KOPT-K1 (cell line): ENCODE data around the gene HCN2.

Experiments used
- H3K27ac ChIP-seq: fragments of 200-600 bp; sonication (generic); 2 replicates; pipeline ENCODE4 v1.5.1; 2016; ENCODE audit warnings: antibody characterized with exemption, mild to moderate bottlenecking, low read depth, low read length; ENCODE audit not compliant: poor library complexity, severe bottlenecking
- H3K36me3 ChIP-seq: fragments of 200-600 bp; sonication (generic); 2 replicates; pipeline ENCODE4 v1.5.1; 2017; ENCODE audit warnings: antibody characterized with exemption, mild to moderate bottlenecking, low read length, moderate library complexity; ENCODE audit not compliant: insufficient read depth
- H3K9me3 ChIP-seq: fragments of 200-600 bp; sonication (generic); 2 replicates; pipeline ENCODE4 v1.5.1; 2017; ENCODE audit warnings: antibody characterized with exemption, low read length, mild to moderate bottlenecking; ENCODE audit not compliant: insufficient read depth, poor library complexity, severe bottlenecking

HCN2 gene

GRCh38 chr19:640161-640558 lies 50.5 kb downstream of the HCN2 start:
- H3K9me3 ChIP-seq = no peaks in the 10 kb centered on the region
- H3K36me3 ChIP-seq = peaks cover 19% of the 10 kb centered on the region; the same call in 1 of the 2 replicates
- H3K27ac ChIP-seq = no peak overlapping the region

DNA sequence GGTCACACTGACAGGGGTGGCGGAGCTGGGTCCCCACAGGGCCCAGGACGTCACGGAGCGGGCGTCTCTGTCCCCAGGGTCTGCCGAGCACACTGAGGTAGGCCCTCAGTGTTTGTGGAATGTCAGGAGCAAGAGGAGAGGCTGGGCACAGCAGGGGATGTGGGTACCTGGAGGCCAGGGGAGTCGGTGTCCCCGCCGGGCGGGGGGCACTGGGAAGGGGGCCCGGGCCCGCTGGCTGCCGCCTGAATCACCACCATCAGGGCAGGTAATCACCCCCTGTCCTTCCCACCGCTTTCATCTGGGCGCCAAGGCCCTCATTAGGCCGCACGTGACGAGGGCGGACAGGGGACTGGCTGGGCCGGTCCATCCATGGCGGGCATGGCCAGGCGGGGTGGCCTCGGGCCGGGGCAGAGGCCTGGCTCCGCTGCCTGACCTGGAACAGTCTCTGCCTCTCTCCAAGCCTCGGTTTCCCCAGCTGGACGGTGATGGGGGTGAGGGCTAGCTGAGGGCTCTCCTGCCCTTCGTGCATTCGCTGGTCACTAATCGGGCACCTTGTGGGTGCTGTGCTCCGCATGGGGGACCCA lies 51.0 kb downstream of the HCN2 start:
- H3K36me3 ChIP-seq = peaks cover 23% of the 10 kb centered on the region
- H3K9me3 ChIP-seq = no peaks in the 10 kb centered on the region
- no peak overlapping the region for H3K27ac ChIP-seq

- no peak overlapping the region for H3K27ac ChIP-seq
- H3K36me3 ChIP-seq = peaks cover 33% of the 10 kb centered on the region
- H3K9me3 ChIP-seq = no peaks in the 10 kb centered on the region
Measured at GRCh38 chr19:641702-642101, 52.0 kb downstream of the HCN2 start.

- H3K9me3 ChIP-seq = no peaks in the 10 kb centered on the region
- H3K36me3 ChIP-seq = peaks cover 46% of the 10 kb centered on the region
- H3K27ac ChIP-seq = no peak overlapping the region
Measured at GRCh38 chr19:642767-643727, 53.4 kb downstream of the HCN2 start.

- no peaks in the 10 kb centered on the region for H3K9me3 ChIP-seq
- peaks cover 53% of the 10 kb centered on the region for H3K36me3 ChIP-seq
- no peak overlapping the region for H3K27ac ChIP-seq
Measured at GRCh38 chr19:643736-644135, 54.1 kb downstream of the HCN2 start.

GRCh38 chr19:644363-644762 lies 54.7 kb downstream of the HCN2 start:
- Histone ChIP-seq H3K36me3 (peaks cover 59% of the 10 kb centered on the region), H3K9me3 (no peaks in the 10 kb centered on the region), H3K27ac (no peak overlapping the region)

- Histone ChIP-seq H3K9me3 (no peaks in the 10 kb centered on the region), H3K36me3 (peaks cover 64% of the 10 kb centered on the region), H3K27ac (no peak overlapping the region)
Measured at GRCh38 chr19:644789-645188, 55.1 kb downstream of the HCN2 start.

GRCh38 chr19:645912-646778 lies 56.5 kb downstream of the HCN2 start:
- Histone ChIP-seq H3K36me3 (peaks cover 77% of the 10 kb centered on the region), H3K9me3 (no peaks in the 10 kb centered on the region), H3K27ac (no peak overlapping the region)

DNA sequence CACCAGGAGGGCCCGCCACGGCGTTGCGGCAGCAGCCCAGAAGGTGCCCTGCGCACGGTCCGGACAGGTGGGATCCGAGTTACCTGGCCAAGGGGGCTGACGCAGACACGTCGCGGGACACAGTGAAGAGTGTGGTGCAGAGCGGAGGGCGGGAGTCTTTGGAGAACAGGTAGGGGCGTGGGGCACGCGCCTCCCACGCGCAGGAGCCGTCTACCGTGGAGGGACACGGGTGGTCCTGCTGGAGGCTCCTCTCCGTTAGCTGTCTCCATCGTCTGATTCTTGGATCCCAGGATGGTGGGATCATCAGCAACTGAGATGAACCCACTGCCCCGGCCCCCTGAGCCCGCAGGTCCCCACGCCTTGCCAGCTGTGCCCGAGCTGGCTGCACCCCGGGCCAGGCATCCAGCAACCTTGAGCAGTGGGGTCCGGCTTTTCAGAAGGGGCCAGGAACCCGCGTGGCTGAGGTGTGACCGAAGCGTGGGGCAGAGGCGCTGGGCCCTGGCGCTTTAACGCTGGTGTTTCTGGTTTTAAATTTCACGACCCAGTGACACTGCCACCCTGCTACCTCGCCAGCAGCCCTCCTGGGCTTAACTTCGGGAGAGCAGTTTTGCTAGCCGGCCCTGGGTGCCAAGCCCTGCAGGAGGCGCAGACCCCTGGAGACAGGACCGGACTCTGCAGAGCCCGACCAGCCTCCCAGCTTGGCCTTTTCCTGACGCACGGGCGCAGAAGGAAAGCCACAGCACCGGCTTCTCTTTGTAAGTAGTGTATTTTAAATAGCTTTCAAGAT lies 57.3 kb downstream of the HCN2 start:
- Histone ChIP-seq H3K9me3 (no peaks in the 10 kb centered on the region), H3K36me3 (peaks cover 85% of the 10 kb centered on the region), H3K27ac (no peak overlapping the region)

GRCh38 chr19:647566-648284 lies 58.0 kb downstream of the HCN2 start:
- Histone ChIP-seq H3K9me3 (no peaks in the 10 kb centered on the region), H3K36me3 (peaks cover 91% of the 10 kb centered on the region), H3K27ac (no peak overlapping the region)

DNA sequence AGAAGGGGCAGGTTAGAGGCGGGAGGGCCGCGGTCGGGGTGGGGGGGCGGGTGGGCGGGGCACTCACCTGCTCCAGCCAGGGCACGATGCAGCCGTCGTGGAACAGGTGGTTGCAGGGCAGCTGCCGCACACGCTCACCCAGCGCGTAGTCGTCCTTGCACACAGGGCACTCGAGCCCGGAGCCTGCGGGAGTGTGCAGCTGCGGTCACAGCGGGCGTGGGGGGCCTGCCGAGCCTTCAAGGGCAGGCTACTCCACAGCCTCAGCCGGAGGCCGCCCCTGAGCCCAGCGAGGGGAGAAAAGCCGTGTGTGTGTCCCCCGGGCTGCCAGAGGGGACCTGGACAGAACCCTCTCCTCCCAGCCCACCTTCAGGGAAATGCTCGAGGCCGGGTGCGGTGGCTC lies 58.6 kb downstream of the HCN2 start:
- Histone ChIP-seq H3K36me3 (peaks cover 93% of the 10 kb centered on the region), H3K9me3 (no peaks in the 10 kb centered on the region), H3K27ac (no peak overlapping the region)

GRCh38 chr19:648904-649801 lies 59.5 kb downstream of the HCN2 start:
- Histone ChIP-seq H3K9me3 (no peaks in the 10 kb centered on the region), H3K36me3 (peaks cover 98% of the 10 kb centered on the region), H3K27ac (no peak overlapping the region)

DNA sequence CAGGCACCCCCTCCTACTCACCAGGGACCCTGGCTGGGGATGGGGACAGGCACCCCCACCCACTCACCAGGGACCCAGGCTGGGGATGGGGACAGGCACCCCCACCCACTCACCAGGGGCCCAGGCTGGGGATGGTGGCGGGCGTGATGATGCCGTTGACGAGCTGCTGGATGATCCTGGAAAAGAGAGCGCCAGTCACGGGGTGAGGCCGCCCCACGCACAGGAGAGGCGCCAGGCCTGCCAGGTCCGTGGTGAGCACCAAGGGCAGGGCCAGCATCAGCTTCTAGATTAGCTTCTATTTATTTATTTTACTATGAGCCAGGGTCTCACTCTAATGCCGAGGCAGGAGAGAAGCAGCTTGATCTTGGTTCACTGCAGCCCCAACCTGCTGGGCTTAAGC lies 60.4 kb downstream of the HCN2 start:
- H3K9me3 ChIP-seq = no peaks in the 10 kb centered on the region
- peaks cover 97% of the 10 kb centered on the region for H3K36me3 ChIP-seq
- H3K27ac ChIP-seq = no peak overlapping the region
